Stimulated activated CD8-positive, alpha-beta memory T cell treated with anti-CD3 and anti-CD28 coated beads, Interleukin-15, amount 100 ng/mL, for 1 hour (primary cell): ENCODE results near the gene KIAA1586.

Experiments used
- DNase-seq: peaks from one replicate; pipeline ENCODE4 v3.0.0-alpha.2; 2020; ENCODE audit warnings: low read depth

KIAA1586 gene

DNA sequence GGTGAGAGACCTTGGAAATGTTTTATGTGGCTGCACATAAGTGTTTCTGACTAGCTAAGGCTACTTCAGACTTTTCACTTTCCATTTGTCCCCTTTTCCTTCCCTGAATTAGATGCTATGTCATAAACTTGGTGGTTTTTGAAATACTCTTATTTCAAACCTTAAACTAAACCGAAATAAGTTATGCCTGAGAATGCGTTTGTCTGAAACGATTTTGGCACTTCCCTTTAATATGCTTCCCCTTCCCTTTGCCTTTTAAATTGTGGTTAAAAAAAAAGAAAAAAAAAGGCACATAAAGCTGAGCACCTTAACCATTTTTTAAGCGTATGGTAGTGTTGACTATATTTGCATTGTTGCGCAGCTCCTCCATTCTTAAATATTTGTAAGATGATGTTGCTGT lies 57.8 kb downstream of the KIAA1586 start:
- DNase-seq, result no peak
